SK-MEL-5 (cell line): ENCODE measurements around the gene MED10. TPM values are rescaled to one million over a fixed set of nuclear protein-coding genes. Genes with fewer than 3 reads are reported as not detected.

Experiments used
- DNase-seq: peaks from one replicate; pipeline ENCODE4 v3.0.0-alpha.2; 2016; ENCODE audit warnings: low read depth, low spot score
- in situ Hi-C: cut with HindIII; loops from 2 replicates; pipeline ENCODE4 v1.10.0; 2016; ENCODE audit warnings: low sequenced_read_pairs, high pct_unique_total_duplicates, low pct_unique_long_range_greater_than_20kb
- polyA plus RNA-seq, 2 experiments: library from polyadenylated mRNA; depleted of rRNA; stranded (reverse); fragments of >200 nt; gene quantifications; 2 replicates each; pipeline ENCODE4 v1.2.3, GENCODE V29; 2015
- total RNA-seq: library from RNA; depleted of rRNA; stranded (reverse); fragments of >200 nt; shearing (Covaris generic); gene quantifications from 2 replicates; pipeline ENCODE4 v1.2.3, GENCODE V29; 2014; rRNA removed

MED10 gene, protein sequence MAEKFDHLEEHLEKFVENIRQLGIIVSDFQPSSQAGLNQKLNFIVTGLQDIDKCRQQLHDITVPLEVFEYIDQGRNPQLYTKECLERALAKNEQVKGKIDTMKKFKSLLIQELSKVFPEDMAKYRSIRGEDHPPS
- 19.7 and 26.6 TPM in 2 replicates for total RNA-seq
- polyA plus RNA-seq (2015; cell fraction: cytosol; rRNA removed), result 62.7 and 70.8 TPM in 2 replicates
- 63.9 and 87.2 TPM in 2 replicates for polyA plus RNA-seq (2015; cell fraction: nucleus; rRNA removed)

DNA sequence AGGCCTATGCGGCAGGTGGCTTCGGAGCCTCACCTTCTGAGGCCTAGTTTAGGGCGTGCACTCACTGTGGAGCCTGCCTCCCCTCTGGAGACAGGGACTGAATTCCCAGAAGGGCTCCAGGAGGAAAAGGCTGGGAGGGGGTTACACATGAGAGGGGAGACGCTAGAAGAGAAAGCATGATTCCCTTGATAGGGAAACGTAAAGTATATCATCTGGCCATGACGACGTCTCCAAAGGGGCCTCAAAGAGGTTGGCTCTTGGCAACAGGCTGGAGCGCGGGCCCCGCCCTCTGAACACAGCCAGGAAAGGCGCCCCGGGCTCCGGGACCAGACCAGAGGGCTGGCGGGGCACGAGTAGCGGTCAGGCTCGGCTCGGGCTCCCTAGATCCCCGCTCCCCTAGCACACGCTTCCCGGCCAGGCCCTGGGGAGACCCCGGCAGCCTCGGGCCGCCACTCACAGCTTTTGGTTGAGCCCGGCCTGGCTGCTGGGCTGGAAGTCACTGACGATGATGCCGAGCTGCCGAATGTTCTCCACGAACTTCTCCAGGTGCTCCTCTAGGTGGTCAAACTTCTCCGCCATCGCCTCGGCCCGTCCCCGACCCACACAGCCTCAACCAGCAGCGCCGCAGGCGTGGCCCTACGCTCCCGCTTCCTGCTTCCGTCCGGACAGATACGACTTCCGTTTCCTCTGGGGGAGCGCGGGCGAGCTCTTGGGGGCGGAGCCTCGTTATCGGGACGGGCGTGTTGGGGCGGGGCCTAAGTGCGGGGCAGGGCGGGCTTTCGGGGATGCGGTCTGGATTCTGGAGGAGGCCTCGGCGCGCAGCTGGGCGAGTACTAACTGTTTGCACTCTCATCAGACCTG lies at the start of gene MED10:
Gene MED10 (minus strand): TSS at position 643 of the 861 bp plus-strand sequence. CDS start 64 bp downstream, at position 579.
- in situ Hi-C loops, result no loop called here
- peak; percentile 97 for DNase-seq

DNA sequence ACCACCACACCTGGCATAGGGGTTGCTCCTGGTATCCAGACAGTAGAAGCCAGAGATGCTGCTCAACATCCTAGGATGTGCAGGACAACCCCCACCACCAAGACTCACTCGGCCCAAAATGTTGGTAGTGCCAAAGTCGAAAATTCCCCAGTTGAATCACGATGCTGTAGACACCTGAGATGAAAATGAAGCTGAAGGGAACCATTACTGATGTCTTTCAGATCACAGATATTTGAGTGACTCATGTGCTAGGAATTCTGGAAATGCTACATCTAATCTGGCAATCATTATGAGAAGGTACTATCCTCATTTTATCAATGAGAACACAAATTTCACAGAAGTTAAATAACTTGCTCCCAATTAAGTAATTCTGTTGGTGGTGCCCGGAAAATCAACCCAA lies 49.3 kb upstream of the MED10 start:
- no peak for DNase-seq
- in situ Hi-C loops, result no loop called here

DNA sequence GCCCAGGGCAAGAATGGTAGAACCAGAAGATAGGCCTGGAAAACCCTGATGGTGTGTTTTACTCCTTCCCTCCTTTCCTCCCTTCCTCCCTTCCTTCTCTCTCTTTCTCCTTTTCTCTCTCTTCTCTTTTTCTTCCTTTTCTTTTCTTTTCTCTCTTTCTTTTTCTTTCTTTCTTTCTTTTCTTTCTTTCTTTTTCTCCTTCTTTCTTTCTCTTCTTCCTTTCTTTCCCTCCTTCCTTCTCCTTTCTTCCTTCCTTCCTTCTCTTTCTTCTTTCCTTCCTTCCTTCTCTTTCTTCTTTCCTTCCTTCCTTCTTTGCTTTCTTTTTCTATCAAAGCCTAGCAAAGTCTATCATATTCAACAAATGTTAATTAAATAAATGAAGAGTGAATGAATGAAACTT lies 46.4 kb upstream of the MED10 start:
- in situ Hi-C loops, result no loop called here
- DNase-seq, result no peak

DNA sequence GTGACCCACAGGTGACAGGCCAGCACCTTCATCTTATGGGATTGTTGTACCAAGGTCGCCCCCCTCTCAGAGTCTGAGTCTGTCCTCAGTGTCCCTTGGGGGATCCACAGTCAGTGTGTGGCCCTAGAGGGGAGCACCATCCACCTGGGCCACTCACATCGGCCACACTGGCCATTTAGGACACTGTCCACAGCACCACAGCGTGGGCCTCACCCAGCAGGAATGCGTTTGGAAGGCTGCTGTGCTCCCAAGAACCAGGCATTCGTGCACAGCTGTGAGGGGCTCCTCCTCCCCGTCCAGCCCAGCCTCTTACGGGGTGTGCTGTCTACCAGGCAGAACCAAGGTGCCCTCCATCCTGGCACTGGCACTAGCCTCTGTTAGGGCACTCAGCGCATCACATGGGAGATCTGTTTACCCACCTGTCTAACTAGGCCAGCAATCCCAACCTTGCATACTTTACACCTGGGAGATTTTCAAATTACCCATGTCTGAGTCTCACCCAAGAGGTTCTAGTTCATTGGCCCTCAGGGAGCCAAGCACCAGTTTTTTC lies 45.8 kb upstream of the MED10 start:
- DNase-seq, result no peak
- in situ Hi-C loops, result no loop called here

DNA sequence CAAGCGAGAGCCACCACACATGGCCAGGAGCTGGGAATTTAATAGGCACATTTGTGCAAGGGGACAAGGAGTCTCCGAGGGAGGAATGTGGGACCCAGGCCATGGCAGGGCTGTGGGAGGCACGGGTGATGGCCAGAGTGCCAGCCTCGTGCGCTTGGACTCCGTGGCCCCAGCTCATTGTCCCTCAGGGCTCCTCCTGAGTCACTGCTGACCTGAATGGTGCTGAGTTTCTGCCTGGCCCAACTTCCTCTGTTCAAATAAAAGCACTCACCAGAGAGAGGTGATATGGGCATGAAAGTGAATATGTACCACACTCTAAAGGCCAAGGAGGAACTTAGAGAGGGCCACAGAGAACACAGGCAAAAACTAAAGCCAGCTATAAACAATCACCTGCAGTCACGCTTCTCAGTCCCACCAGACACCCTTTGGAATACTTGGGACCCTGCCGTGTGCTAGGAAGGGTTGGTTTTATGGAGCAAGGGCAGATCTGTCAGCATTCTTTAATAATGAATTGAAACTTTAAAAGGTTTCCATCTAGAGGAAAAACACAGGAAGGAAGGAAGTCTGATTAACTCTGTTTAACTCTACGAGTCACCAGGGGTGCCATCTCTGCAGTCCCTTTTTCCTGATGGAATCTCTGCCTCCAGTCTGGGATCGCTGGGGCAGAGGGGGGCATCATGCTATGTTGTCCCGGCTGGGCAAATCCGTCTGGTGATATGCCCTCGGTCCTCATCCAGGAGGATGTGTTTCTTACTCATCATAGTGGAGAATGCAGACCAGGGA lies 45.2 kb upstream of the MED10 start:
- in situ Hi-C loops, result no loop called here
- DNase-seq, result no peak

DNA sequence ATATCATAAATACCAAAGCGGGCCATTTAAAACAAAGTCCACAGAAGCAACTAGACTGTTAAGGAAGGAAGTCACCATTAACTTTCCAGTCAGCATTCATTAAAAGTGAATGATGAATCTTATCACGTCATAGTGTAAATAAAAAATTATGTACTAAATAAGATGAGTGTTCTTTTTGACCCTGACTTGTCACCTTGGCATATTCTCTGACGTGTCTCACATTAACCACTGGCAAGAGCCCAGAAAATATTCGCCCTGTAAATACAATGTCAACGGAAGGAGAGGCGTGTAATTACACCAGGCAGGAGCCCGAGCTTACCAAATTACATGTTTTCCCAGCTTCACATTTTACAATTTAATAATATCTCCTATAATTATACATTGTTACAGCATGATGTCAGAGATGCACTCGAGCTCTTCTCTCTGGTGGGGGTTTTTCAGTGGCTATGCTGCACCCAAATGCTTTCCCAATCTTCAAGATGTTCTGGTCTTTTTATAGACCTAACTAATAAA lies 41.0 kb upstream of the MED10 start:
- in situ Hi-C loops, result no loop called here
- no peak for DNase-seq

DNA sequence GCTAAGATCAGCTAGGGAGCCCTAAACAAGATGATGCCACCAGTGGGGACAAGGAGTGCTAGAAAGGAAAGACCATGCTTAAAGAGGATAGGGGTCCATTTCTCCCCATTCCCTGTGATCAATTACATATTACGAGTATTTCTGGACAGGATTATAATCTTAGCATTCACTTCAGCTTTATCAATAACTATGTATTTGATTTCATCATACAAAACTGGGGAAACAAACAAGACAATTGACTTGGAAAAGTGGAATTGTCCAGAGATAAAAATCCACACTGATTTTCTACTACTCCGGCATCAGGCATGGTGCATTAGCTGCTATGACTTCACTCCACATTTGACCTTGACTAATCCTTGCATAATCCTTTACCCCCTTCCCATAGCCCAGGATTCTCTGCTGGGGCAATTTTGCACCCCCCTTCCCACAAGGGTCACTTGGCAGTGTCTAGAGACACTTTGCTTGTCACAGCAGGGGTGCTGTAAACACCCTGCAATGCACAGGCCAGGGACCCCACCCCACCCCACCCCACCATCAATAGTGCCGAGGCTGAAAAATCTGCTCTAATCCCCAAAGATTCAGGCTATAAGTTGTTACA lies 40.4 kb upstream of the MED10 start:
- DNase-seq, result no peak
- in situ Hi-C loops, result no loop called here

DNA sequence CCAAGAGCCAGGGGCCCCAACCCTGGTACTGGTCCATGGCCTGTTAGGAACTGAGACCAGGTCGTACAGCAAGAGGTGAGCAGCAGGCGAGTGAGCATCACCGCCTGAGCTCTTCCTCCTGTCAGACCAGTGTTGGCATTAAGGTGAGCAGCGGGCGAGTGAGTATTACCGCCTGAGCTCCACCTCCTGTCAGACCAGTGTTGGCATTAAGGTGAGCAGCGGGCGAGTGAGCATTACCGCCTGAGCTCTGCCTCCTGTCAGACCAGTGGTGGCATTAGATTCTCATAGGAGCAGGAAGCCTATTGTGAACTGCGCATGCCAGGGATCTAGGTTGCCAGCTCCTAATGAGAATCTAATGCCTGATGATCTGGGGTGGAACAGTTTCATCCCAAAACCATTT lies 39.3 kb upstream of the MED10 start:
- in situ Hi-C loops, result no loop called here
- no peak for DNase-seq

DNA sequence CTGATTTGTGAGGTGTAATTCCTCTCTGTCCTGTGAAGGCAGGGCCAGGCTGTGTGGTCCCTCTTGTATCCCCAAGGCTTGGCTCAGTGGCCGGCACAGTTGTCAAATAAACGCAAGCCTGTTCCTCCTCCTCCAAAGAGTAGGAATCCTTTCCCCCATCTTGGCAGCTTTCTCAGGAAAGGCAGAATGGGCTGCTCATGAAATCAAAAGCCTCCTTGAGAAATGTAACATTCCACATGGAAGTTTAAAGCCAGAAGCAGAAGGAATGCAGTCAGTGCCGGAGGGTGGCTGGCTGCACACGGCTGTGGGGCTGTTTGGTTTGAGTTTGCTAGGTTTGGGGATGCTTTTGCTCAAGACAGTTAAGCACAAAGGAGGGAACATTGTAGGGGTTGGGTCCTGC lies 34.5 kb upstream of the MED10 start:
- DNase-seq, result no peak
- in situ Hi-C loops, result no loop called here

DNA sequence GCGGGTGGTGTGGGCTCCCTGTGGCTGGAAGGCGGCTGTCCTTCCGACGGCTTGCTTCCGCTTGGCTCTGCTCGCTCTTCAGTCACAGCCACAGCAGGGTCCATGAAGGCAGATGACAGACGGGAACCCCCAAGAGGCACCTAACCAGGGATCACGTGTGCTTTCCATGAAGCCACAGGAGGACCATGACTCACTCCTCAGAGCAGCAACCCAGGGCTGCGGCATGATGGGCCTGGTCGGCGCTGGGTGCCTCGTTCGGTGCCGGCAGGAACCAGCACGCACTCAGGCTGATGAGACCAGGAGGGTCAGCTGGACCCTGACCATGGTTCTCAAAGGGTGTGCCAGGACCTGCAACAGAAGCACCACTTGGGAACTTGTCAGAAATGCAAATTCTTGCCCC lies 32.8 kb upstream of the MED10 start:
- DNase-seq, result no peak
- in situ Hi-C loops, result no loop called here

DNA sequence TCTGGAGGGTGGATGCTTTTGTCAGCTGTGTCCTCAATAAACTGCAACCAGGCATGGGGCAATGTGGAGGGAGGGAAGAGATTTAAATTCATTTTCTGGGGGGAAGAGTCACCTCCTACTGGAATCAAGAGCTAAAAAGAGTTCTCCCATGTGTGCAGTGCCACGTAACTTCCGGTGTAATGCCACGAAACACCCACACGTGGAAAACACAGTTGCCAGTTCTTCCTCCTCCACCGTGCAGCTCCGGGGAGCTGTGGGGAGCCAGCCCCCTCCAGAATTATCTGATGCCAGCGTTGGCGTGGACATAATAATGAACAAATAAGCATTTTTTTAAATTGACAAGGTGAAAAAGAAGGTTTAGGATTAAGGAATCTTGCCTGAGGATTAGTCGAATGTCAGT lies 32.1 kb upstream of the MED10 start:
- DNase-seq, result no peak
- in situ Hi-C loops, result no loop called here

DNA sequence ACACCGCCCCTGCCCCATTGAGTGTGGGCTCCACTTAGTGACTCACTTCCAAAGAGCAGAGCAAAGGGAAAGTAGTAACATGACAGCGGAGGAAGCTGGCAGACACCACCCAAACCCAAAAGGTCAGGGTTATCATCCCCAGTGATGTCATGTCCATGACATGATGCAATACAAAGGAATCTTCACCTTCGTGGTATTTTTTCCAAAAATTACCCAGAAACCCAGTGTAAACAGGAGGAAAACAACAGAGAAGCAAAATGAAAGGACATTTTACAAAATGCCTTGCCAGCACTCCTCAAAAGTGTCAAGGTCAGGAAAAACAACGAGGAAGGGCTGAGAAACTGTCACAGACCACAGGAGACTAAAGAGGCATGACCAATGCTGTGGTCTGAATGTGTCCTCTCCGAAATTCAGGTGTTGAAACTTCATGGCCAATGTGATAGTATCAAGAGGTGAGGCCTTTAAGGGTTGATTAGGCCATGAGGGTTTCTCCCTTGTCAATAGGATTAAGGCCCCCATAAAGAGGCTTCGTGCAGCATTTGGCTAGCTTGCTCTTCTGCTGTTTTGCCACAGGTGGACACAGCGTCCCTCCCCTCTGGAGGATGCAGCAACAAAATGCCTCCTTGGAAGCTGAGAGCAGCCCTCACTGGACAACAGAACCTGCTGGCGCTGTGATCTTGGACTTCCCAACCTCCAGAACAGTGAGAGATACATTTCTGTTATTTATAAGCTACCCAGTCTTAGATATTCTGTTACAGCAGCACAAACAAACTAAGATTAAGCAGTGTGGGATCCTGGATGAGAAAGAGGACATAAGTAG lies 30.5 kb upstream of the MED10 start:
- in situ Hi-C loops, result no loop called here
- no peak for DNase-seq

DNA sequence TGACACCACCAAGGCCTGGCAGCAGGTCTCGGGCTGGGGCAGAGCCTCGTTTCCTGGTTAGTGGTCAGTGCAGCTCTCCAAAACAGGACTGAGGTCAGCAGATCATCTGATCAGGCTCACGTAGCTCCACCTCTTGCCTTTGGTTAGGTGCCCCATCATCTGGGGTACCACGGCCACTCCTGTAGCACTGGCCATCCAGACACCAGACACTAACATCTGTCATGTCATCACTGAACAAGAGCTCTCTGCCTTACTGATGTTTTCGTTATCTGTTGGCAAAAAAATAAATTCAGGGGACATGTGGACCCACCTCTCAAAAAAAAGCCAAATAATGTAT lies 29.9 kb upstream of the MED10 start:
- in situ Hi-C loops, result no loop called here
- no peak for DNase-seq

DNA sequence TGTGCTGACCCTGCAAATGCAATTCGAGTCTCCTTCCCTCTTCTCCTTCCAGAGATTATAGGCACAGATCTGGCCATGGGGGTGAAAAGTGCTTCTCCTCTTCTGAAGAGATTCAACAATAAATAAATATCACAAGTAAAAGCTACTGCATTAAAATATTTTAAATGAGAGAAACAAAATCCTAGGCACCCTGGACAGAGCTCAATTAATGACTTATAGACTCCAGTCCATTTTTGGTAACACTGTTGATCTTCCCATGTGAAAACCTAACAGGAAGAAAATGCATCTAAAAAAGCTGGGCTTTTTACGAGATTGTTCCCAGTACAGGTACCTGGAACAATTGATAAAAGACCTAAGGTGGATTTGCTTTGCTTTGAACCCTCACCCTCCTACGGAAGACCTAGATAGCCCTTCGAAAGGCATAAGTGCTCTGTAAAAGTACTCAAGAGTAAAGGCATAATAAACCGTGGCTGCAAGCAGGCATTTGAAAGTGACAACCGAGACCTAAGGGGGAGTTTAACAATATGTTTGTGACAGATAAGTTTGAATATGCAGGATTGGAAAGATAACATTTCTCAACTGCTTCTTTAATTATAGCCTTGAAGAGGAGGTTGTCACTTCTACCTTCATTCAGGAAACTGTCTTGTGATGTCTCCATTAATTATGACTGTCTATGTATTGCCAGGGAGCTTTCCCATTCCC lies 29.4 kb upstream of the MED10 start:
- in situ Hi-C loops, result no loop called here
- no peak for DNase-seq

DNA sequence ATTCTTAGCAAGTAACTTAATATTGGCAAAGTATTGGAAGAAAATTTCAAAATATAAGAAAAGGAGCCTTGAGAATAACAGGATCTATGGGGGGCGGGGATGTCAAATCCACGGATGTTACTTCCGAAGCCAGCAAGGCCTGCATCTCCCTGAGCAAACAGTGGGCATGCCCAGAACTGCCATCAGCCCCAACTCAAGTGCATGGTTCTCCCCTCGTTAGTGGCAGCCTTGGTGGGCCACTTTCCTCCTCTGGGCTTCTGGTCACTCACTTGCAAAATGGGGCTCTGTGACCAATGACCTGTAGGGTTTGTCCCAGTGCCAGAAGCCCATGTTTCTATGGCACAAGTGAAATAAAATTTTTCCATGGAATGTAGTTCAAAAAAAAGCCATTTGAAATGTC lies 27.2 kb upstream of the MED10 start:
- in situ Hi-C loops, result no loop called here
- no peak for DNase-seq

DNA sequence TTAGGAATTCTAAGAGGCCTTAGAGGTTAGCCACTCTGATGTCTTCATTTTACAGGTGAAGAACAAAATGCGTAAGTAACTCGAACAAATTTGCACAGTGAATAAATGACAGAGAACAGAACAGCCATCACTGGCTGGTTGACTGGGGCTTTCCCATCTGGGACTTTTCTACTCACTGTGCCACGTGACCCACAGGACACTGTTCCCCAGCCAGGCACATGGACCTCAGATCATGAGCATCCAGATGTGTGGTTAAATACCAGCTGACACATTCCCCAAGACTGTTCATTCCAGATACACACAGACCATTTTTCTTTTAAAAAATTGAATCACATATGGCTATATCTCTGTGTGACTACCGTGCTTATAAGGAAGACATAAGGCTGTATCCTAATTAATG lies 25.8 kb upstream of the MED10 start:
- in situ Hi-C loops, result no loop called here
- DNase-seq, result no peak
